Measurements from ENCODE around the gene RPL10A. TPM values are rescaled to one million over a fixed set of nuclear protein-coding genes. Genes with fewer than 3 reads are reported as not detected.

Gene RPL10A
- total RNA-seq, 4 donors from 2014 or later, result 347 to 1,065 (median 530) TPM

GRCh38 chr6:35474131-35474941, 6.1 kb downstream of the RPL10A start:
- Histone ChIP-seq H3K36me3 (peaks cover 0 to 79% (median 0%) of the 10 kb centered on the region in 3 donors), H3K4me3 (no peak overlapping the region), H3K4me1 (peaks cover 0 to 35% (median 3%) of the 10 kb centered on the region in 4 donors), H3K27me3 (no peaks in the 10 kb centered on the region), H3K27ac (no peak overlapping the region), H3K9me3 (no peaks in the 10 kb centered on the region)
- no peak for DNase-seq
- no peak for TF ChIP-seq POLR2A (IDR thresholded peaks at IDR 0.05)
- no peak for TF ChIP-seq CTCF (IDR thresholded peaks at IDR 0.05)

GRCh38 chr6:35474942-35475570, 6.9 kb downstream of the RPL10A start:
- Histone ChIP-seq H3K27me3 (no peaks in the 10 kb centered on the region), H3K27ac (no peak overlapping the region), H3K4me1 (peaks cover 0 to 28% (median 1%) of the 10 kb centered on the region in 4 donors), H3K9me3 (no peaks in the 10 kb centered on the region), H3K36me3 (peaks cover 0 to 86% (median 0%) of the 10 kb centered on the region in 3 donors), H3K4me3 (no peak overlapping the region)
- no peak for TF ChIP-seq CTCF (IDR thresholded peaks at IDR 0.05)
- TF ChIP-seq POLR2A (IDR thresholded peaks at IDR 0.05), result no peak
- no peak for DNase-seq

- no peak overlapping the region for H3K27ac ChIP-seq
- TF ChIP-seq POLR2A (IDR thresholded peaks at IDR 0.05), result no peak
- TF ChIP-seq CTCF (IDR thresholded peaks at IDR 0.05), result no peak
- peaks cover 0 to 22% (median 0%) of the 10 kb centered on the region in 4 donors for H3K4me1 ChIP-seq
- H3K36me3 ChIP-seq, result peaks cover 0 to 88% (median 0%) of the 10 kb centered on the region in 3 donors
- H3K9me3 ChIP-seq, result no peaks in the 10 kb centered on the region
- H3K4me3 ChIP-seq, result no peak overlapping the region
- DNase-seq, result no peak
- H3K27me3 ChIP-seq, result no peaks in the 10 kb centered on the region
Observed at GRCh38 chr6:35475573-35475972, 7.4 kb downstream of the RPL10A start.

GRCh38 chr6:35476004-35476403, 7.8 kb downstream of the RPL10A start:
- no peak for DNase-seq
- no peaks in the 10 kb centered on the region for H3K27me3 ChIP-seq
- H3K27ac ChIP-seq, result no peak overlapping the region
- no peak overlapping the region for H3K4me3 ChIP-seq
- H3K36me3 ChIP-seq, result peaks cover 0 to 84% (median 0%) of the 10 kb centered on the region in 3 donors
- TF ChIP-seq CTCF (IDR thresholded peaks at IDR 0.05), result no peak
- TF ChIP-seq POLR2A (IDR thresholded peaks at IDR 0.05), result no peak
- H3K9me3 ChIP-seq, result no peaks in the 10 kb centered on the region
- H3K4me1 ChIP-seq, result peaks cover 0 to 18% (median 0%) of the 10 kb centered on the region in 4 donors

- TF ChIP-seq POLR2A (IDR thresholded peaks at IDR 0.05) (no peak), CTCF (IDR thresholded peaks at IDR 0.05) (no peak)
- no peak overlapping the region for H3K4me3 ChIP-seq
- no peak overlapping the region for H3K27ac ChIP-seq
- H3K27me3 ChIP-seq, result no peaks in the 10 kb centered on the region
- peaks cover 0 to 11% (median 0%) of the 10 kb centered on the region in 4 donors for H3K4me1 ChIP-seq
- peaks cover 0 to 80% (median 0%) of the 10 kb centered on the region in 3 donors for H3K36me3 ChIP-seq
- no peak for DNase-seq
- no peaks in the 10 kb centered on the region for H3K9me3 ChIP-seq
Observed at GRCh38 chr6:35477028-35477427, 8.8 kb downstream of the RPL10A start.
